Anterior cingulate cortex (tissue), 58 donors: Measurements from ENCODE around the gene SFXN2.
"Not testable (repeated sequence)": the region's sequence is repeated elsewhere in the genome, so short reads cannot be mapped to it uniquely, and the experiment has no call there.

Experiments used
- DNase-seq, 58 donors: peaks; one replicate each; lab custom pipeline; 2025; lab: John Stamatoyannopoulos, UW

The SFXN2 gene

DNA sequence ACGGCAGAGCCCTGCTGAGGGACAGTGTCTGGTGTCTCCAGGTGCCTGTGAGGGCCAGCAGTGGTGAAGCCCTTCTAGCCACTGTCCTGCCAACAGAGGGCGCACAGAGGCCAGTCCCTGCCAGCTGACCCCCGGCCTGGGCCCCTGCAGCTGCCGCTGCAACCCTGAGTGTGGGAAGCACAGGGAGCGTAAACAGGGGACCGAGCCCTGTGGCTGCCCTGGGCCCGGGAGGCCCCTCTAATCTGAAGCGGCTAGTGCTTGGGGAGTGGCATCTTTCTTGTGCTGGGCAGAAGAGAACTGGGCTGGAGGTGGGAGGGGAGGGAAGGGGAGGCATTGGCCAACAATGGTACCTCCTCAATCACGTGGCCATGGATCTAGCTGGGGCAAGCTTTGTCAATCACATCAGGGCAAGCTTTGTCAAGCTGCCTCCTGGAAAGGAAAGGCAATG, 35.6 kb upstream of the SFXN2 start:
- peak in 48 of 58 donors; percentile 32 to 87 (median 70) for DNase-seq

DNA sequence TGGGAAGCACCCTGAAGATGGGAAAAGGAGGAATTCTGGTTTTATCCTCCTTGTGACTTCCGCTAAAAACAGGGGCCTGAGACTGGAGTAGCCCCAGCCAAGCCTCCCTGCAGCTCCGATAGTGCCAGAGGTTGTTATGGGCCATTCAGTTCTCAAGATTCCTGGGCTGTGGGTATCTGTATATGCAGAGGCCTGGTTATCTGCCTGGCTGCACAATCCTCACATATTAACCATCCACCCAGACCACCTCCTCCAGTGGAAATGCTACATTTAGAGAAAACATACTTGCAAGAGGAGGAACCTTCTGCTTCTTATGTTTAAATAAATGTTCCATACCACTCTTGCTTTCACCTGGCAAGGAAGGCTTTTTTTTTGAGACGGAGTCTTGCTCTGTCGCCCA, 34.8 kb upstream of the SFXN2 start:
- DNase-seq = no peak

DNA sequence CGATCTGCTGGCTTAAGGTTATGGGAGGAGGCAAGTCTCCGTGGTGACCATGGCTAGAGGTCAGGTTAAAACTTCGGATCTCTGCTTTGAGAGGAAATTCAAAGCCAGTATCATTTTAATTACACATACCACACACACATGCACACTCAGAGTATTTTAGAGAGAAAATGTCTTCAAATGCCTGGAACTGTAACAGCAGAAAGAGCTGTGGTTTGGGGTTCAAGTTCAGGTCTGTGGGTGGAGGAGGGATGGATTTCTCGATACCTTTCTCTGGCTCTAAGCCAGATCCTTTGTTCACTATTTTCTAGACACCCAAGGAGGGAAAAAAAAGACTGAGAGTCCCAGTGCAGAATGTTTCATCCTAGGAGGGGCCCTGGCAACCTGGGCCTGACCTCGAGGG, 32.7 kb upstream of the SFXN2 start:
- no peak for DNase-seq

DNA sequence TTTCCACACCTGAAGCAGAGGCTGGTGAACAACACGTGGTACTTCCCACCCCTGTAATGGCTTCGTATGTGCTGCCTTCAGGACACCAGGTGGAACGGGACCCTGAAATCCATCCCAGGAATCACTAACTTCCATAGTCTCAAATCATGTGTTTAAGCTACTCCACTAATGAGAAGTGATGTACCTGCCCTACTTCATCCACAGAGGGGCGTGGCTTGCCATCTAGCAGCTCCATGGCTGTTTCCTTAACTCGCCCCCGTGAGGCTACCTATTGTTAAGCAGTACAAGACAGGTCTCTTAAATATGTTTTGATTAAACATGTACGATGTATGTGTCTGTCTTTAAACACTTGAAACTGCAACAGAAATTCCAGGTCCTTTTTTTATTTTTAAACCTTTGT, 32.0 kb upstream of the SFXN2 start:
- no peak for DNase-seq

DNA sequence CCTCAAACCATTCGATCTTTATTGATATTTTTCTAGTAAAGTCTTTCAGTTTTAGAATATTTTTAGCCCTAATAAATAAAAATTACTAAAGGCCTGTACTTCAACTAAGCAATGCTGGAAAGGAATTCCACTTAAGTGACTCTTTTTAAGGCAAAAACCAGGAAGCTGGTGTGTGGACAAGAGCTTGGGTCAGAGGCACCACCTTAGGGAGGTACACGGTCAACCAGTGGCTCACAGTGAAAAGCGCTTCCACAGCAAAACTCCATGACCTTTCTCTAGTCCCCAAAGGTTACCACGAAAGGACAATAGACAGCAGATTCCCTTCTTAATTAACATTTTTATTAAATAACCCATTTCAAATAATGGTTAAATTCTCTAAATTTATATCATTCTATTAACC, 31.5 kb upstream of the SFXN2 start:
- DNase-seq = no peak

DNA sequence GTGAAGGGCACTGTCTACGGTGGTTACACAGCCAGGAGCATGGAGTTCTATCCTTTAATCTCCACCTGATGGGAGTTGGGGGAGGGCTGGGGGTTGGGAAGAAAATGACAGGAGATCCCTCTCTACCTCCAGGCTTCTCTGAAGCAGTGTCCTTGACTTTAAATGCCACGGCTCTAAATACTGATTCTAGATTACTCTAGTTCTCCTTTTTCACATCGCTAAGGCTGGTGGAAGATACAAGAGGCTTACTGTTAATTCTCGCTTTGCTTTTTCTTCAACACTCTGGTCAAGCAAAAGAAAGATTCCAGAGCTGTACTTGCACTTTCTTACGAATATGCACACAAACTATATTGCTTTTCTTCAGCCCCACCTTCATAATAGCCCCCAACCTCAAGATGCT, 30.7 kb upstream of the SFXN2 start:
- DNase-seq = no peak

DNA sequence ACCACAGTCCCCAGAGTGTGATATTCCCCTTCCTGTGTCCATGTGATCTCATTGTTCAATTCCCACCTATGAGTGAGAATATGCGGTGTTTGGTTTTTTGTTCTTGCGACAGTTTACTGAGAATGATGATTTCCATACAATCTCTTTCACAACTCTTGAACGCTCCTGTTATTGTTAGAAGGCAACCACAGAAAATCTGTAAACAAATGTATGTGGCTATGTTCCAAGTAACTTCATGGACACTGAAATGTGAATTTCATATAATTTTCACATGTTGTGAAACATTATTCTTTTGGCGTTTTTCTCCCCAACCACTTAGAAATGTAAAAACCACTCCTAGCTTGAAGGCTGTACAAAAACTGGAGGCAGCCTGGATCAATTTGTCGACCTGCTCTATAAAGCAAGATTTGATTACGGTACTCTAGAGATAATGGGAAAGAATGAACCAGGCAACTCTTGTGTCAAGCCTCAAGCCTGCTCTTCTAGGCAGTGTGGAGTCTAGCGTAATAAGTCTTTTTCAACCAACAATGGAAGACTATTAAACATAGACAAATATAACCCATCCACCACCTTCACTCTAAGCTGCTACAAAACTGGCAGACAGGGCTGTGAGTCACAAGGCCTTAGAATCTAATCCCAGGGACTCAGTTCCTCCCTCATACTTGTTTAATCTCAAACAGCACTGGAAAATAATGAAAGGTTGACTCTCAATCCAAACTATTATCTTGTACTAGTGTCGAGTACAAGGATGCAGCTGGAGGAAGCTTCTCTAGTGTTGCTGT, 23.0 kb upstream of the SFXN2 start:
- DNase-seq = no peak

DNA sequence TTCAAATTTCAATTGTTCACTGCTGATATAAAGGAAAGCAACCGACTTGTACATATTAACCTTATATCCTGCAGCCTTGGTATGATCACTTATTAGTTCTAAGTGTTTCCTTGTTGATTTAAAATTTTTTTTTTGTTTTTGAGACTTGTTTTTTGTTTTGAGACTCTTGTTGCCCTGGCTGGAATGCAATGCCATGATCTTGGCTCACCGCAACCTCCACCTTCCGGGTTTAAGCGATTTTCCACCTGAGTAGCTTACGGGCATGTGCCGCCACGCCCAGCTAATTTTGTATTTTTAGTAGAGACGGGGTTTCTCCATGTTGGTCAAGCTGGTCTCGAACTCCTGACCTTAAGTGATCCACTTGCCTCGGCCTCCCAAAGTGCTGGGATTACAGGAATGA, 19.0 kb upstream of the SFXN2 start:
- DNase-seq = not testable (repeated sequence)

DNA sequence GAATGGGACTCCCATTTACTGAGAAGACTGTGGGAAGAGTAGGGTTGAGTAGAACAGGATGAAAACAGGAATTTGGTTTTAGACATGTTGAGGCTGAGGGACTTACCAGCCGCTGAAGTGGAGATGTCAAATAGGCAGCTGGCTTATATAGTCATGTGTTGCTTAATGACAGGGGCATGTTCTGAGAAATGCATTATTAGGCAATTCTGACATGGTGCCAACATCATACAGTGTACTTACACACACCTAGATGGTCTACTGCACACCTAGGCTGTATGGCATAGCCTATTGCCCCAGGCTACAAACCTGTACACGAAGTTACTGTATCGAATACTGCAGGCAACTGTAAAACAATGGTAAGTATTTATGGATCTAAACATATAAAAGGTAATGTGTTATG, 17.7 kb upstream of the SFXN2 start:
- DNase-seq = no peak

DNA sequence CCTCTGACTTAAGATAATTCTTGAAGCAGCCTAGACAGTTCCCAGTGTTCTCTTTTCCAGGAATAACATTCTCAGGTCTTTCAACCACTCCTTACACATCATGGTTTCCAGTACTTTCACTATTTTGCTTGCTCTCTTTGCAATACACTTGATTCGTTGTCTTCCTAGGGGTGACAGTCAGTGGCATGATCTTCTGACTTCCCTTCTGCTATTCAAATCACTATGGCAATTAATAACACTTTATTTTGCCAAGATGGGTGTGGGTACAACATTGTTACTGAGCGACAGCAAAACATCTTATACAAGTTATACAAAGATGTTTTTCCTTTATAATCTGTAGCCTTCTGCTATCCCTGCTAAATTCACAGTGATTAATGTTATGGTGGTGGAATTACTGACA, 15.5 kb upstream of the SFXN2 start:
- no peak for DNase-seq

DNA sequence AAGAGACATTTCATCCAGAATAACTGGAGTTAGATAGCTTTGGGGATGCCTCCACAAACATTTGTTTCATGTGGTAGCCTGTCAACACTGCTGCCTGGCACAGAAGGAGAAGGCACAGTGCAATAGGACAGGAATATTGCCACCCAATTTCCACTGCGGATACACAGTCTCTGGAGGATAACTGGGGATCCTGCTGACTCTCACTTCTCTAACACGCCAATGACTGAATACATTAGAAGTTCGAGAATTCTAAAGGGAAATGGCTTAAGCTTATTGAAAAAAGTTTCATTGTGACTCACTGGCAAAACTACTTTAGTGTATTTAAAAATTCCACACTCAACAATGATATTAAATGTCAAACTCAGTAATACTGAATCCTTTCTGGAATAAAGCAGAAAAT, 13.2 kb upstream of the SFXN2 start:
- DNase-seq = no peak

DNA sequence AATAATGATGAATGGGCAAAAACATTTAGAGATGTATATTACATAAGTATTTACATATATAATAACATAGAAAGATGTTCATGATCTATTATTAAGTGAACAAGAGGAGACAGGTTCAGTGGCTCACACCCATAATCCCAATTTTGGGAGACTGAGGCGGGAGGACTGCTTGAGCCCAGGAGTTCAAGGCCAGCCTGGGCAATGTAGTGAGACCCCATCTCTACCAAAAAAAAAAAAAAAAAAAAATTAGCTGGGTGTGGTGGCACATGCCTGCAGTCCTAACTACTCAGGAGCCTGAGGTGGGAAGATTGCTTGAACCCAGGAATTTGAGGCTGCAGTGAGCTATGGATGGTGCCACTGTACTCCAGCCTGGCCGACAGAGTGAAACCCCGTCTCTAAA, 12.6 kb upstream of the SFXN2 start:
- DNase-seq = no peak

DNA sequence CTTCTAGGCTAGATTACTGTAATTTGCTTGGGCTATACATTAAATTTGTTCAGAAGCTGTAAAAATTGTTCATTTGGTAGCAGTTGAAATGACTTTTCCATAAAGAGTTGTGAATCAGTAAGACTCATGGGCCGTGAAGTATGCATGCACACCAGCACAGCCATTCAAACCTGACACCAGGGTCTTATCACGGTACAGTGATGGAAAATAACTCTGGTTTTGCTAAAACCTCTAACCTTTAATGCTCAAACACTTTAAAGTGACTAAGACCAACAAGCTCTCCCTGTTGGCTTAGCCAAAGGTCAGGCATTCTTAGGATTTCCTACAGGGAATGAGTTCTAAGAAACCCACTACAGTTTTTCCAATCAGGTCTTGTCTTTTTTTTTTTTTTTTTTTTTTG, 11.7 kb upstream of the SFXN2 start:
- no peak for DNase-seq

DNA sequence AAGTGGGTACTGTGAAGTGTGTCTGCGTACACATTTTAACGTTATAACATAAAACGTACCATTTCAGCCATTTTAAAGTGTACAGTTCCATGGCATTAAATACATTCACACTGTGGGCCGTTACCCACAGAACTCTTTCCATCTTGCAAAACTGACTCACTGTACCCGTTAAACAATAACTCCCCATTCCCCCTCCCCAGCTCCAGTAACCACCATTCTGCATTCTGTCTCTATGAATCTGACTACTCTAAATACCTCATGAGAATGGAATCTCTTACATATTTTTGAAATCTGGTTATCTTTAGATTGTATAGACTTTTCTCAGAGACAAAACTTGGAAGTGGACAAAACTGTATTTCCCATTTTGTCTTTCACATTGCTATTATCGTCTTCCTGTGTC, 9.5 kb upstream of the SFXN2 start:
- DNase-seq = no peak

DNA sequence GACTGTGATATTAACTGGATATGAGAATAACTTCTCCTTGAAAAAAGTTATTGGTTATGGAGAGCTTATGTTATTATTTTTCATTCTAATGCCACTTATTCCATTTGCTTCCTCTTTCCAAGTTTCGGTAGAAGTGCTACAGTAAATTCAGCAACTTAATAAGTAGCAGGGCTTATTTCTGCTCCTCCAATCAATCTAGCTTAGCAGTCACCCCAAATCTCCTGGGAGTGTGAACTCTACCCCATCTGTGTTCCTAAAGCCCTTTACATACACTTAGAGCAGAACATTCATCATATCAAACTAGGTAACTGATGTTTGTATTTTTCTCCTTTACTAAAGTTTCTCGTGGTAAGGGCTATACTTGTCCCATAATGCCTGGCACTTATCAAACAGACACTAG, 8.9 kb upstream of the SFXN2 start:
- no peak for DNase-seq

DNA sequence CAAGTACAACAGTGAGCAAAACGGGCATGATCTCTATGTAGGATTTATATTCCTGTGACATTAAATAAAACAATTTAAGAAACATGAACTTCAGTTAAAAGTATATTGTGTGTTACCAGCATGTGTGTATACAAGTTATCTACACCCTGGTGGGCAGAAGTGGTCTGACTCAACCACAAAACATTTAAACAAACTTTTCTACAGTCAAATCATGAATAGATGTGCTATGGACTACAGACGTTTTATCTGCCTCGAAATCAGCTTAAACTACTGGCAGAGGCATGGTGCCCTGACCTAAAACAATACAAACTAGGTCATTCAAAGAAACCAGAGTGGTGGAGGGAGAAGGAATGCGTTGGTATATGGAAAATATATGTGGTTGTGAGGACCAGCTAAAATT, 3.8 kb upstream of the SFXN2 start:
- DNase-seq = no peak

DNA sequence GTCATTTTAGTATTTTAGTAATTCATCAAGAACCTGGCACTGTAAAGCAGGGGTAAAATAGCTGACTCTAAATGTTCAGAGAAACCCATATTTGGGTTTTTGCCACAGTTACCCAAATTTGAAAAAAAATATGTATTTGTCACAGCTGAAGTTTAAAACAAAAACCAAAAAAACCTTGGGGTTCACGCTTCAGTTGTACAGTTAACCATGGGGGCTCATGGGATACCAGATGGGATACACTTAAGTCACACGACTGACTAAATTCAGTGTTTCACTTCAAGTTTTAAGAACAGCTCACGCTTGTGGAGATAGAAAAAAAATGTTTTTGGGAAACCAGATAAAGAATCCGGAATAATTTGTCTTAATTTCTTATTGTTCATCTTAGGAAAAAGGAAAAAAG, 2.3 kb upstream of the SFXN2 start:
- DNase-seq = no peak

DNA sequence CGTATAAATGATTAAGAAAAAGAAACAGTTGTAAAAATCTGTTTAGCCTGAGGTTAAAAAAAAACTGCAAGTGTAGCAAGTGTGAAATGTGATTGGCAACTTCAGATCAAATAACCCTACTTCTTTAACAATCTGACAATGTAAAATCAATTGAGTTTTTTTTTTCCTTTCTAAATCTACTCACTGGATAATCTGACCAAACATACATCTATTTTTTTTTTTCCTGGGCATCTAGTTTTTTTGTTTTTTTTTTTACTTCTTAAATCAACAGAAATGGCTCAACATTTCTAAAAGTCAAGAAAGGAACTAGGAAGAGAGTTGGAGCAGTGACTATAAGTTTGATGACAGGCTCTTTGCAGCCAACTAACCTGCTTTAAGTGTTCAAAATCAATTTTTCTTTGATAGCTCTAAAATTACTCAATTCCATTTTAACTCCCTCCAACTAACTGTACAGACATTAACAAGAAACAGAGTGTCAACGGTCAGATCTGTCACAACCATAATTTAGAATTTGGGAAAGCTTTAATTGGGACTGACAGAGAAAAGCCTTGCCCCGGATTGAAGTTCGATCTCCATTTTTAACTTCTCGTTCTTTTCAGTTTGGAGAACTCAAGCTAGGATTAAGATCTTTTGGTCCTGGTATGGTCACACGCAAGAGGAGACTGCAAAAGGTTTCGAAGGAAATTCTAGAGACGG, 1.4 kb upstream of the SFXN2 start:
- DNase-seq = no peak

DNA sequence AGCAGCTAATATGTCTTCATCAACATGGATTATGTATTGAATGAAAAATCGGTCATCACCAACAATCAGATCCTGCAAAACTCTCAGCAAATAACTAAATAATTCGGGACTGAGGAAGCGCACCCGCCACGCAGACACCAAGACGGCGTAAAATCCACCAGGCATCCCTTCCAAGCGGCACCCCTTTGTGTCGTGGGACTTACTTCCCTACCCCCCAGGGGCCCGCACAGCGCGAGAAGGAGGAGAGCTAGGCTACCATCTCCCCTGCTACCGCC, 960 bp upstream of the SFXN2 start:
- peak in 5 of 58 donors; percentile 17 to 77 (median 50) for DNase-seq

DNA sequence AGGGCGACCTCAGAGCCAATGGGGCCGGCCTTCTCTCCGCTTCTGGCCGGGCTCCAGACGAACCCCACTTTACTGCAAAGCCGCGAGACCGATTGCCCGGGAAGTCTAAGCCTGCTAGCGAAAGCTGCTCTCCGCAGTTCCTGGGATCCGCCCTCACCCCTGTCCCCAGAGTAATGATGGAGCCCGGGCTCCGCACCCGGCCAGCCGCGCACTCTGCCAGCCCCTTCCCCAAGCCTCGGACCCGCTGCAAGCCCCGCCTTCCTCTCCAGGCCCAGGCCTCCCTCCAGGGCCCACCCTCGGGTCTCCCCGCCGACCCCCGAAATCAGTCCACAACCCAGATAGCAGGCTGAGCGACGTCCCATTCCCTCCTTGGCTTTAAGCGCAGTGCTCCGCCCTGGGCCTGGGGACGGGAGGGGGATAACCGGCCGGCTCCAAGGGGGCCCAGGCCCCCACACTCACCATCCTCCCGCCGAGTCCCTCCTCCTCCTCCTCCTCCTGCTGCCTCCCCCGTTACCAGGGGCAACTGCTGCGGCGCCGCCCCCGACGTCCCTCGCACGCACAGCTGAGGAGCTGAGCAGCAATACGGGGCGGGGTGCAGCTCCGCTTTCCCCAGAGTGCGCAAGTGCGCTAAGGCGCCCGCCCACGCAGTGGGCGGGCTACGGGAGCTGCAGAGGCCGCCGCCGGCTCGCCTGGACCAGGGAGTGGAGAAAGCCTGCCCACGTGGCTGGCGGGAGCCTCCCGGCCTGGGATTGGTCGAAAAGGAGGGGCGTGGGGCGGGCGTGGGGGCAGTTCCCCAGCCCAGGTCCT, 419 bp upstream of the SFXN2 start, which contains the start of gene ARL3:
Gene ARL3, minus strand, starts transcription at position 584 of the 807 bp plus-strand sequence. Its CDS starts 122 bp downstream, at position 462.
- peak; percentile 80 to 99 (median 98) for DNase-seq

DNA sequence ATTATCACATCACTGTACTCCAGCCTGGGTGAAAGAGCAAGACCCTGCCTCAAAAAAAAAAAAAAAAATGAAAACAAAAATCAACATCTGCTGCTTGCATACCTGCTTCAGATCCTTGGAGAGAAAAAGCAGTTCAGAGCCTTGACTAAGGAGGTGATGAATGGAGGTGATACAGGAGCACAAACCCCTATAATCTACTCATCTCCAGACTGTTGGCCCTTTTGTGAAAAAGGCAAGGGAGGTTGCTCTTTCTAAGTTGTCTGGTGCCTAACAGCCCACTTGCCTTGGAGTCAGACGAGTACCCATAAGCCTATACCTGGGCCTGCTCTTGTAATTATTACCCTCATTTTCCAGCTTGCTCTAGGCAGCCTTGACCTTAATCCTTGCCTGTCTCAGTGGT, 1.4 kb downstream of the SFXN2 start:
- DNase-seq = no peak
